ENCODE measurements around the gene AVEN.

DNA sequence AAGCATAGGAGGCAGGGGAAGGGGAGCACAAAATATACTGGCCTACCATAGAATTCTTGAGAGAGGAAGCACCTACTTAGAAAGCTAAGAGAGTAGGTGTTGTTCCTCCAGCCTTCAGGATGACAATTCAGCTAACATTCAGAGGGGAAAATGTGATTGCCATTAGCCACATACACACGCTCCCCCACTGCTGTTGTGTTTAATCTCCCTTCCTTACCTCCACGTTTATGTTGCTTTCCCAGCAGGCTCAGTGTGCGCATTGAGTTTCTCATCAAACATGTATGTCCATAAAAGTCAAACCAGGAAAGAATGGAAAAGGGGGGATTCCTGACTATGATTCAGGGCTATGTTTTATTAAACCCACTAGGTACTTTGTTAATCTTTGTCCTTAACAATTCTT lies 215.9 kb downstream of the AVEN start:
- TF ChIP-seq POLR2A (IDR thresholded peaks at IDR 0.05), result no peak
- no peak for TF ChIP-seq CTCF (IDR thresholded peaks at IDR 0.05)

All from breast epithelium (tissue), 3 donors.